Calu3 (cell line): Measurements from ENCODE around the gene PRKAG2. TPM values are rescaled to one million over a fixed set of nuclear protein-coding genes. Genes with fewer than 3 reads are reported as not detected.

Experiments
- BruUV-seq: library from RNA; stranded (reverse); fragments of 400-500 nt; replicated peaks from 2 replicates; lab custom pipeline; 2021; lab: Mats Ljungman, UMichigan
- CTCF ChIA-PET: fragments of 300-600 bp; sonication (Branson Sonifier 250); formaldehyde crosslinking; loops from one replicate; lab custom pipeline; 2022; ENCODE audit warnings: antibody characterized with exemption; lab: Charles Lee
- DNase-seq: peaks from one replicate; pipeline ENCODE4 v3.0.0; 2022
- H3K27ac Mint-ChIP-seq: one replicate; pipeline ENCODE4 v1.8.0; 2022; ENCODE audit warnings: mixed read lengths; ENCODE audit not compliant: unreplicated experiment
- H3K27me3 Mint-ChIP-seq: one replicate; pipeline ENCODE4 v1.8.0; 2022; ENCODE audit warnings: mixed read lengths; ENCODE audit not compliant: unreplicated experiment
- H3K36me3 Mint-ChIP-seq: one replicate; pipeline ENCODE4 v1.8.0; 2022; ENCODE audit warnings: mild to moderate bottlenecking, moderate library complexity, mixed read lengths; ENCODE audit not compliant: insufficient read depth, unreplicated experiment
- H3K4me1 Mint-ChIP-seq: one replicate; pipeline ENCODE4 v1.8.0; 2022; ENCODE audit warnings: mild to moderate bottlenecking, low read depth, mixed read lengths; ENCODE audit not compliant: unreplicated experiment
- H3K4me3 Mint-ChIP-seq: one replicate; pipeline ENCODE4 v1.8.0; 2022; ENCODE audit warnings: mild to moderate bottlenecking, low read depth, moderate library complexity, mixed read lengths; ENCODE audit not compliant: unreplicated experiment
- H3K9me3 Mint-ChIP-seq: one replicate; pipeline ENCODE4 v1.8.0; 2022; ENCODE audit warnings: low read depth, mixed read lengths; ENCODE audit not compliant: unreplicated experiment
- intact Hi-C: fragments of 100-400 bp; cut with micrococcal nuclease; formaldehyde crosslinking; loops from one replicate; pipeline ENCODE4 v1.10.0; 2022; ENCODE audit not compliant: unreplicated experiment
- total RNA-seq: library from RNA; stranded (reverse); gene quantifications from 2 replicates; pipeline ENCODE4 v1.2.3, GENCODE V29; 2022
- TF ChIP-seq, protein P1 (sequence below): fragments of 200-600 bp; IDR thresholded peaks from one replicate; pipeline ENCODE4 v1.8.0; 2022; ENCODE audit warnings: antibody characterized with exemption; ENCODE audit not compliant: unreplicated experiment

PRKAG2 gene
- total RNA-seq, 1 experiment from 2014 or later, result 22.4 TPM

DNA sequence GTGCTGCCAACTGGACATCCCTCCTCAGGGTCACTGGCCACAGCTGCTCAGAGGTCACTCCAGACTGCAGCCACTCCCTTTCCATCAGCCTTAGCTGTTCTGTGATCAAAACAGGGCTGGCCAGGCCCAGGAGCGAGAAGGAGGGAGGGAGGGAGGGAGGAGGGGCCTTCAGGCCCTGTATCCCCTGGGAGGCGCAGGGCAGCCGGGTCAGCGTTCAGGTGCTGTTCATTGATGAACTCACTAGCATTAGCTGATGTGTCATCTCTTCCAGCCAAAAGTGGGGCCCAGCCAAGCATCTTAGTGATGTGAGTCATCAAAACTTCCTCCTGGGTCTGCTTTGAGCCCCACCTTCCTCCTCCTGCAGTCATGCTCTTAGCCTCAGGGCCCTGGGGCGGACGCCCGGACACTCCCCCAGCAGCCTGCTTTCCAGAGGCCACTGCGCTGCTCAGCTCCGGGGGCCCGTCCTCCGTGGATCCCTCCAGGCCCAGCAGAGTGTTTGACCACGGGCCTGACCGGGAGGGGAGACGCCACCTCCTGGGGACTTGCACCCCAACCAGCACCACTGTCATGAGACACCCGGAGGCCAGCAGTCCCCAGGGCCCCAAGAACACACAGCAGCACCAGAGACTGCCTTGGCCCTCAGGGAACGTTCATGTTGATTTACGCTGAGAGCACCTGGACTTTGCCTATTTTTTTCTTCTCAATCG lies 149.2 kb downstream of the PRKAG2 start:
- H3K4me1 Mint-ChIP-seq, result peaks cover 26% of the 10 kb centered on the region
- CTCF ChIA-PET, result interaction anchor here (0.6 to 1.1 kb wide), 3 partner anchors 9 to 97 kb away, joined by 3 to 5 read pairs (median 3); no protein-coding TSS in a partner anchor
- intact Hi-C loops, result no loop called here
- no peaks in the 10 kb centered on the region for H3K9me3 Mint-ChIP-seq
- H3K36me3 Mint-ChIP-seq, result peaks cover 5% of the 10 kb centered on the region
- H3K27me3 Mint-ChIP-seq, result no peaks in the 10 kb centered on the region
- peak overlapping the region; percentile 24 for H3K4me3 Mint-ChIP-seq
- H3K27ac Mint-ChIP-seq, result peak overlapping the region; percentile 11
- no TSS peak for BruUV-seq
- TF ChIP-seq, protein P1, sequence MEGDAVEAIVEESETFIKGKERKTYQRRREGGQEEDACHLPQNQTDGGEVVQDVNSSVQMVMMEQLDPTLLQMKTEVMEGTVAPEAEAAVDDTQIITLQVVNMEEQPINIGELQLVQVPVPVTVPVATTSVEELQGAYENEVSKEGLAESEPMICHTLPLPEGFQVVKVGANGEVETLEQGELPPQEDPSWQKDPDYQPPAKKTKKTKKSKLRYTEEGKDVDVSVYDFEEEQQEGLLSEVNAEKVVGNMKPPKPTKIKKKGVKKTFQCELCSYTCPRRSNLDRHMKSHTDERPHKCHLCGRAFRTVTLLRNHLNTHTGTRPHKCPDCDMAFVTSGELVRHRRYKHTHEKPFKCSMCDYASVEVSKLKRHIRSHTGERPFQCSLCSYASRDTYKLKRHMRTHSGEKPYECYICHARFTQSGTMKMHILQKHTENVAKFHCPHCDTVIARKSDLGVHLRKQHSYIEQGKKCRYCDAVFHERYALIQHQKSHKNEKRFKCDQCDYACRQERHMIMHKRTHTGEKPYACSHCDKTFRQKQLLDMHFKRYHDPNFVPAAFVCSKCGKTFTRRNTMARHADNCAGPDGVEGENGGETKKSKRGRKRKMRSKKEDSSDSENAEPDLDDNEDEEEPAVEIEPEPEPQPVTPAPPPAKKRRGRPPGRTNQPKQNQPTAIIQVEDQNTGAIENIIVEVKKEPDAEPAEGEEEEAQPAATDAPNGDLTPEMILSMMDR, result no peak
- peak; percentile 88 for DNase-seq

- Mint-ChIP-seq H3K9me3 (no peaks in the 10 kb centered on the region), H3K36me3 (peaks cover 5% of the 10 kb centered on the region), H3K4me1 (peaks cover 28% of the 10 kb centered on the region), H3K4me3 (peak overlapping the region; percentile 24), H3K27me3 (no peaks in the 10 kb centered on the region), H3K27ac (peak overlapping the region; percentile 73)
- intact Hi-C loops, result no loop called here
- no TSS peak for BruUV-seq
- no peak for DNase-seq
- CTCF ChIA-PET, result interaction anchor here (0.7 to 1.1 kb wide), 4 partner anchors 10 to 752 kb away, joined by 3 to 9 read pairs (median 5); no protein-coding TSS in a partner anchor
- TF ChIP-seq, protein P1, result no peak
These were observed 150.0 kb downstream of the PRKAG2 start for GRCh38 chr7:151726652-151727578.

- no peaks in the 10 kb centered on the region for H3K9me3 Mint-ChIP-seq
- H3K27ac Mint-ChIP-seq, result peak overlapping the region; percentile 73
- H3K4me3 Mint-ChIP-seq, result no peak overlapping the region
- BruUV-seq, result no TSS peak
- no peak for DNase-seq
- peaks cover 5% of the 10 kb centered on the region for H3K36me3 Mint-ChIP-seq
- H3K4me1 Mint-ChIP-seq, result peaks cover 34% of the 10 kb centered on the region
- CTCF ChIA-PET, result no interaction called here
- intact Hi-C loops, result no loop called here
- H3K27me3 Mint-ChIP-seq, result no peaks in the 10 kb centered on the region
- TF ChIP-seq, protein P1, result no peak
These were observed 150.9 kb downstream of the PRKAG2 start for GRCh38 chr7:151725844-151726651.
